ENCODE measurements around the gene SERPING1.
A peak's percentile ranks its signal among the peaks of the same experiment; 100 is the strongest.

SERPING1 gene

DNA sequence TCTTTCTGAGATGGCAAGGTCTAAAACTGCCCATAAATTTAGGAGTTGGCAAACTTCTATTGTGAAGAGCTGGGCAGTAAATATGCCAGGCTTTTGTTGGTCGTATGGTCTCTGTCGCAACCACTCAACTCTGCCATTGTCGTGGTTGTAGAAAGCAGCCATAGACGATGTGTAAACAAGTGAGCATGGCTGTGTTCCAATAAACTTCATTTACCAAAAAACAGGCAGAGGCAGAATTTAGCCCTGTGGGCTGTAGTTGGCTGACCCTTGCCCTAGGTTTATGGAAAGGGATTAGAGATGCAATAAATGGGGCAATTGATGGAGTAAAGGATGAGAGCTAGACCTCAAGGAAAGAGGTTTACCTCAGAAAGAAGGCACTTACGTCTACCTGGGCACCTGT is 34.6 kb downstream of the SERPING1 start:
- no peak for DNase-seq
- in situ Hi-C loops (cut with HindIII; ENCODE audit: low pct_ligation_motif_present, low pct_unique_long_range_greater_than_20kb, low sequenced_read_pairs), result no loop called here

DNA sequence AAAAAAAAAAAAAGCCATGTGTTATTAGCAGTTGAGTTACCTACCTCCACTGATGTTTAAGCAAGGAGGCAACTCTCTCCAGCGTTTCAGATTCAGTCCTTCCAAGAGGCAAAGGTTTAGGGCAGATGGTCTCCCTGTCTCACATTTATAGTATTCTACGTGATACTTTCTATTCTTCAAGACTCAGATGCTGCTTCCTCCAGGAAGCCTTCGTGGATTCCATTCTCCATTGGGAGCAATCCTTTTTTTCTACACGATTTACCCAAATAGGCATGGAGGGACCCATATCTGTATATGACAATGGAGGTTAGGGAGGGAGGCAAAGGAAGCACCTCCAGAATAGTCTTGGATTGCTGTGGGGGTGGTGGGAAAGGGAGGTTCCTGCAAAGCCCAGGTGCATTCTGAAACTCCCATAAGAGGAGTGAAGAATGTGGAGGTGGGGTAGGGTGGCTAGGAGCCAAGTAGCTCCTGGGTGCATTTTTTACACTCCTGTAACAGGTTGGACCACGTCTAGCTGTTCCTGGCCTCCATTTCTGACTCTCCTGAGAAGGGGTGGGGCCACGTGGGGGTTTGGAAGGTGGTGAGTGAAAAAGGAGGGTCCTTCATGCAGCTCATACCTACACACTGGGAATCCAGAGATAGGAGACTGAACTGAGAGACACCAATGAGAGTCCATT is 36.0 kb downstream of the SERPING1 start:
- in situ Hi-C loops (cut with HindIII; ENCODE audit: low pct_ligation_motif_present, low pct_unique_long_range_greater_than_20kb, low sequenced_read_pairs), result no loop called here
- no peak for DNase-seq

GRCh38 chr11:57634311-57634710 is 36.8 kb downstream of the SERPING1 start:
- in situ Hi-C loops (cut with HindIII; ENCODE audit: low pct_ligation_motif_present, low pct_unique_long_range_greater_than_20kb, low sequenced_read_pairs), result no loop called here
- DNase-seq, result no peak

DNA sequence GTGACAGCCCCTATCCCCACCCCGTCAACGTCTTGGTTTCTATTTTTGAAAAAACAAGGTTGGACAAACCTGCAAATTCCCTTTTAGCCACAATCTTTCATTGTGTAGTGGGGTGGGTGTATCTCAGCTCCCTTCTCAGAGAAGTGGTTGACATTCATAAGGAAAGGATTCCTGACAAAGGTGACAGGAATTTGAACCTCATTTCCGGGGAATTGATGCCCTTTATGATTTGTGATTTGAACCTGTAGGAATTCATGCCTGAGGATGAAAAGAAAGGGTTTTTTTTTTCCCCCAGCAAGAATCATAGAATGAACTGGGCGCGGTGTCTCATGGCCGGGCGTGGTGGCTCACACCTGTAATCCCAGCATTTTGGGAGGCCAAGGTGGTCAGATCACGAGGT is 37.8 kb downstream of the SERPING1 start:
- DNase-seq, result no peak
- in situ Hi-C loops (cut with HindIII; ENCODE audit: low pct_ligation_motif_present, low pct_unique_long_range_greater_than_20kb, low sequenced_read_pairs), result no loop called here

GRCh38 chr11:57637626-57638004 is 40.1 kb downstream of the SERPING1 start:
- DNase-seq, result no peak
- in situ Hi-C loops (cut with HindIII; ENCODE audit: low pct_ligation_motif_present, low pct_unique_long_range_greater_than_20kb, low sequenced_read_pairs), result no loop called here

GRCh38 chr11:57638005-57638781 is 40.7 kb downstream of the SERPING1 start:
- in situ Hi-C loops (cut with HindIII; ENCODE audit: low pct_ligation_motif_present, low pct_unique_long_range_greater_than_20kb, low sequenced_read_pairs), result no loop called here
- DNase-seq, result peak; percentile 88

GRCh38 chr11:57638811-57639320 is 41.4 kb downstream of the SERPING1 start:
- DNase-seq, result no peak

GRCh38 chr11:57639321-57640067 is 42.0 kb downstream of the SERPING1 start:
- DNase-seq, result no peak
- in situ Hi-C loops (cut with HindIII; ENCODE audit: low pct_ligation_motif_present, low pct_unique_long_range_greater_than_20kb, low sequenced_read_pairs), result no loop called here

More at GRCh38 chr11:57638811-57639320, 41.4 kb downstream of the SERPING1 start:
- in situ Hi-C loops (cut with HindIII; ENCODE audit: low pct_ligation_motif_present, low pct_unique_long_range_greater_than_20kb, low sequenced_read_pairs), result no loop called here

DNA sequence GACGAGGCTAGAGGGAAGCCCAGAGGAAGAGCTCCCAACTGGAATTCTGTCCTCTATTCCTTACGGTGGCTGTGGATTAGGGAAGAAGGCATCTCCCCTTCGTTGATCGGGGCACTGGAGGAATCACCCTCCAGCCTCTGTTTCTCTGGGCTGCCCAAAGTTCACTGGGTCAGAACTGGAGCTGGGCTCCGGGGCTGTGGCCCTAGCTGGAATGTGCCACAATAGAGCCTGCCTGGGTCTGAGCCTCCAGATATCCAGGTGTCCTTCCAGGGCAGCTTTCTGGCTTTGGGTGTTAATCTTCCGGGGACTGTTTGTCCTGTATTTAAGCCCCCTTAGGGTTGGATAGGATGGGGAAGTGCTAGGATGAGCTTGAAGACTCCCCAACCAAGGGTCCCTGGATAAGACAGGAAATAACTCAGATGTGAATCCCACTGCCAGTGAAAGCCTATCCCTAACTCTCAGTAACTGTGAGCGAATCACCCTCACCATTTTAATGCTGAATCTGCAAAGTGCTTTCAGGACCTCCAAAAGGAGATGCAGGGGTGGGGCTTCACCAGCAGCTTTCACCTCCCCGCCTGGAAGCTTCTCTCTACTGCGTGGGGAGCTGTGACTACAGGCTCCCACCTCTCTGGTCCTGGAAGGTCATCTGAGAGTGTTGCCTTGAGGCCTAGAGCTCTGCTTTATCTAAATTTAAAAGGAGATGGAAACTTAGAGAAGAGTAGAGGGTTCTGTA is 42.7 kb downstream of the SERPING1 start:
- in situ Hi-C loops (cut with HindIII; ENCODE audit: low pct_ligation_motif_present, low pct_unique_long_range_greater_than_20kb, low sequenced_read_pairs), result no loop called here
- no peak for DNase-seq

DNA sequence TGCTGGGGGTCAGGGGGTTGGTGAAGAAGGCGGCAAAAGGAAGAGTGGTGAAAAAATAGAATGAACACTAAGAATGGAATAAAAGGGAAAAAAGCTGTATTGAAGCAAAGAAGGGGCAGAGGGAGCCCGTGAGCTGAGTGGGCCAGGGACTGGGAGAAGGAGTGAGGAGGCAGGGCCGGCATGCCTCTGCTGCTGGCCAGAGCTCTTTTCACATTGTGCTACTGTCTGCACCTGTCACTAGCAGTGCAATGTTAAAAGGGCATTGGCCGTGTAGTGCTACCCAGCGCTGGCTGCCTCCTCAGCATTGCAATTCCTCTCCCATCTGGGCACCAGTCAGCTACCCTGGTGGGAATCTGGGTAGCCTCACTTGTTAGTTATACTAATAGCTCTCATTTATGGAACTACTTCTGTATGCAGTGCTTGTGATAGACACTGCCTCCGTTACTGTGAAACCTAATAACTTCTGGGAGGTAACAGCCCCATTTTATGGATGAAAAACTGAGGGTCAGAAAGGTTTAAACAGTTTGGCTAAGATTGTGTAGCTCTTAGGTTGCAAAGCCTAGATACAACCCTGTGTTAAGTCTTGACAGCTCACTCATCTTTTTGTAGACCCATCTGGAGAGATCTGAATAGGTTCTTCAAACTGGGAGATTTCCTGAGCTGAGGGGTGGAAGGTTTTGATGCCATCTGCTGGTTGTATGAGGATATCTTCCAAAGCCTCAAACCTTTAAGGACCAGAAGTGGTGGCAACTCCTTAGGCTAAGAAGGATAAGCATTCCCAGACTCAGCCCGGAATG is 43.7 kb downstream of the SERPING1 start:
- in situ Hi-C loops (cut with HindIII; ENCODE audit: low pct_ligation_motif_present, low pct_unique_long_range_greater_than_20kb, low sequenced_read_pairs), result no loop called here

DNA sequence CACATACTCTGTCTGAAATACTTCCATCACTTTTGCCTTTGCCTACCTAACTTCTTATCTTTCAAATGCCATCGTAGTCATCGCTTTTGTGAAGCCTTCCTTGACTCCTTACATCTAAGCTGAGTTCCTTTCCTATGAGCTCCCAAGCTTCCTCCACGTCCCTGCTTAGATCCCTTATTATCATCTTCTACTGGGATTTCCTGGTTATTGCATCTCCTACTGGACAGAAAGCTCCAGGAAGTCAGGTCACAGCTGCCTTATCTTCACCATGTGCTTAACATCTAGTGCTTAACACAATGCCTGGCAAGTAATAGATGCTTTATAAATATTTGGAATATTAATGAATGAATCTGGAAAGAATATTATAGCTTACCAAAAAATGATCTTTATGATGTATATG is 46.3 kb downstream of the SERPING1 start:
- in situ Hi-C loops (cut with HindIII; ENCODE audit: low pct_ligation_motif_present, low pct_unique_long_range_greater_than_20kb, low sequenced_read_pairs), result no loop called here
- no peak for DNase-seq

More for the DNA sequence above, 43.7 kb downstream of the SERPING1 start:
- DNase-seq, result peak; percentile 57

DNA sequence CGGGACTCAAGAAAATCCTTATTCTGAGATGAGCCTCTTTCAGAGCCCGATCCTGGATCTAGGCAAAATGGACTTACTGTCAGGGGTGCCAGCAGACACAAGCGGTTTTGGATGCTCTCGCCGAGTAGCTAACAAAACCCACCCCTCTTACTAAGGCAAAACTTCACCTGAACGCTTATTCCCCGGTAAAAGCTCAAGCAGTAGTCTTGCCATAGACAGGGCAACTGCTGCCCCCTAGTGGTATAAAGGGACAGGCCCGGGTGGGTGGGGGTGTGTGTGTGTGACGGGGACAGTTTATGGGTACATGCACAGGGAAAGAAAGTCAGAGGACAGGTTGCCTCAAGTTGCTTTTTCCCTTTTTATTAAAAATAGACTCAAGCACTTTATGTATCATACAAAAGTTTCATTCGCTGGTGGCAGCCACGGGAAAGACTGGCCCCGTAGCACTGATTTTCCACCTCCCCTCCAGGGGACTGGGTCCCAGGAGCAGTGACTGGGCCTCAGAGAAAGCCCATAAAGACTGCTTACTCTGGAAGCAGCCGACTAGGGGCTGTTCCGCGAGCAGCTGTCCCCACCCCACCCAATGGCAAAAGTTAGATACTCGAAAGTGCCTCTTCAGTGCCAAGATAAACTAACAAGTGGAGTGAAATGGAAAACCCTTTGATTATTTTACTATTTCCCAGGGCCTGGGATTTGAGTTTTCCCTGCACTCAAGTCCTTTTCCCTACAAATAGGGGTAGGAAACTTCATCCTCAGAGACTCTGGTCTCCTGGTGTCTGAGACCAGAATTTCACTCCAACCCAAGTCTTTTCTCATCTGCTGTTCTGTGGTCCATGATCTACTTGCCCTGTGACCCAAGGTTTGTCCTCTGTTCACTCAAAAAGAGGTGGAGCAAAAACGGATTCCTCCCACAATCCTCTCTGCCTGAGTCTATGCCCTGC is 47.5 kb downstream of the SERPING1 start:
- in situ Hi-C loops (cut with HindIII; ENCODE audit: low pct_ligation_motif_present, low pct_unique_long_range_greater_than_20kb, low sequenced_read_pairs), result no loop called here

DNA sequence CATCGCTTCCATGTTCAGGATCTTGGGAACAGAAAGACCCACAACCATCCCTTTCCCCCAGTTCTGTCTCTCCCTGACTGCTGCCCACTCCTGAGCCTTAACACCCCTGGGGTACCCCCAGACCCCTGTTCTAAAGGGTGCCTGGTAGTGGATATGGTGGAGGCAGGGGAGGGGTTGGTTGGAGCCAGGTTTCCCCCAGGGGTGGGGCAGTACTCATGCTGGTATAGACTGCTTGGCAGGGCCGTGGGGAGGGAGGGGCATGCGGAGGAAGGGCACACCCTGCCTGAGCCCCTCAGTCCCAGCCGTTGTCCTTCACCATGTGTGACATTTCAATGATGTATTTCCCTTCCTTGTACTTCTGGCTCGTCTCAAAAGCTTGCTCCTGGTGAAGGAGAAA is 48.2 kb downstream of the SERPING1 start:
- DNase-seq, result no peak
- in situ Hi-C loops (cut with HindIII; ENCODE audit: low pct_ligation_motif_present, low pct_unique_long_range_greater_than_20kb, low sequenced_read_pairs), result no loop called here

More for the DNA sequence above, 47.5 kb downstream of the SERPING1 start:
- peak; percentile 65 for DNase-seq

- in situ Hi-C loops (cut with HindIII; ENCODE audit: low pct_ligation_motif_present, low pct_unique_long_range_greater_than_20kb, low sequenced_read_pairs), result no loop called here
- DNase-seq, result no peak
These were observed 48.8 kb downstream of the SERPING1 start for GRCh38 chr11:57646194-57646798.

- in situ Hi-C loops (cut with HindIII; ENCODE audit: low pct_ligation_motif_present, low pct_unique_long_range_greater_than_20kb, low sequenced_read_pairs), result no loop called here
These were observed 49.4 kb downstream of the SERPING1 start for GRCh38 chr11:57646799-57647303.

GRCh38 chr11:57647372-57647771 is 49.9 kb downstream of the SERPING1 start:
- in situ Hi-C loops (cut with HindIII; ENCODE audit: low pct_ligation_motif_present, low pct_unique_long_range_greater_than_20kb, low sequenced_read_pairs), result no loop called here
- no peak for DNase-seq

More at GRCh38 chr11:57646799-57647303, 49.4 kb downstream of the SERPING1 start:
- DNase-seq, result no peak
